ENCODE results near the gene SLC34A2.

DNA sequence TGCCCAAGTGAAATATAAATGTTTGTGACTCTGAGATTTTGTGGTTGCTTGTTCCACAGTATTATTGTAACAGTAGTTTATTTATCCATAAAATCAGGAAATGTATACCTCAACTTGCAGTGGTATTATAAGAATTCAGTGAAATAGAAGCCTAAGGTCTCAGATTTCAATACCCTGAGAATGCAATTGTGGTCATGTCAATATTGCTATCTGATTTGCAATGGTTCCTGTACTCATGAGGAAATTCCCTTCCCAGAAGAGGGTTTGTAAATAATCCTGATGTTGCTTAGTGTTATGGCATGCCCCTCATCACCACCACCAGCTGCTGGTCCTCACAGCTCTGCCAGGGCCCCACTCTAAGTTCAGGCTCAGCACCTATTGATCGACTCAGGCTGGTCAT, 67.8 kb downstream of the SLC34A2 start:
- no peak for TF ChIP-seq POLR2A (IDR thresholded peaks at IDR 0.05)
- TF ChIP-seq EP300 (IDR thresholded peaks at IDR 0.05): no peak
- TF ChIP-seq, protein P1, sequence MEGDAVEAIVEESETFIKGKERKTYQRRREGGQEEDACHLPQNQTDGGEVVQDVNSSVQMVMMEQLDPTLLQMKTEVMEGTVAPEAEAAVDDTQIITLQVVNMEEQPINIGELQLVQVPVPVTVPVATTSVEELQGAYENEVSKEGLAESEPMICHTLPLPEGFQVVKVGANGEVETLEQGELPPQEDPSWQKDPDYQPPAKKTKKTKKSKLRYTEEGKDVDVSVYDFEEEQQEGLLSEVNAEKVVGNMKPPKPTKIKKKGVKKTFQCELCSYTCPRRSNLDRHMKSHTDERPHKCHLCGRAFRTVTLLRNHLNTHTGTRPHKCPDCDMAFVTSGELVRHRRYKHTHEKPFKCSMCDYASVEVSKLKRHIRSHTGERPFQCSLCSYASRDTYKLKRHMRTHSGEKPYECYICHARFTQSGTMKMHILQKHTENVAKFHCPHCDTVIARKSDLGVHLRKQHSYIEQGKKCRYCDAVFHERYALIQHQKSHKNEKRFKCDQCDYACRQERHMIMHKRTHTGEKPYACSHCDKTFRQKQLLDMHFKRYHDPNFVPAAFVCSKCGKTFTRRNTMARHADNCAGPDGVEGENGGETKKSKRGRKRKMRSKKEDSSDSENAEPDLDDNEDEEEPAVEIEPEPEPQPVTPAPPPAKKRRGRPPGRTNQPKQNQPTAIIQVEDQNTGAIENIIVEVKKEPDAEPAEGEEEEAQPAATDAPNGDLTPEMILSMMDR (IDR thresholded peaks at IDR 0.05): no peak
- no peak for TF ChIP-seq POLR2AphosphoS5 (IDR thresholded peaks at IDR 0.05)

All from upper lobe of left lung (tissue), 4 donors.